C4-2B (cell line): ENCODE data around the gene HSPG2.
"Not testable (repeated sequence)": the region's sequence is repeated elsewhere in the genome, so short reads cannot be mapped to it uniquely, and the experiment has no call there.

ENCODE experiments used
- H3K27ac ChIP-seq: fragments of 450-650 bp; 2 replicates; pipeline ENCODE4 v1.5.1; 2017
- ZFX ChIP-seq: fragments of 450-650 bp; IDR thresholded peaks from 2 replicates; pipeline ENCODE4 v1.6.1; 2017
- TF ChIP-seq, protein P1 (sequence below): fragments of 450-650 bp; conservative IDR thresholded peaks from 2 replicates; pipeline ENCODE4 v1.5.1; 2017; ENCODE audit warnings: mild to moderate bottlenecking

HSPG2 gene

DNA sequence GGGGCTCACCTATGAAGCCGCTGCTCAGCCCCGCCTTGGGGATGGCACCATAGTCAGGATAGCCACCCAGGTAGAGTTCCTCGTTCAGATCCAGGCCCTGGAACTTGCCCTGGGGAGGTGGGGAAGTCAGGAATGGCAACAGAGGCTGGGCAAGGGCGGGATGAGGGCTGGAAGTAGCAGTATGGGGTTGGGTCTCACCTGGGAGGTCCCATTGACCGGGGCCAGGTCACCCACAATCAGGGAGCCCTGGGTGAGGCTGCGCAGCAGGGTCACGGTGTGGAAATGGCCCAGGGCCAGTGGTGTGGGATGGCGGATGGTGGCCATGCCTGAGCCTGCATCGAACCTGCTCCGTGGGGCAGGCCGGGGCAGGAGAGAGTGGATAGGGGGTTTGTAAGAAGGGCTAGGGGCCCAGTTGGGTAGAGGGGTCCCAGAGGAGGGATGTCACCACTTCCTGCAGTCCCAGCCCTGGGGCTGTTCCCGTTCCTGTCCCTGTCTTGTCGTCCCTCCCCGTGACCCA lies 105.6 kb downstream of the HSPG2 start:
- TF ChIP-seq ZFX = no peak
- TF ChIP-seq, protein P1, sequence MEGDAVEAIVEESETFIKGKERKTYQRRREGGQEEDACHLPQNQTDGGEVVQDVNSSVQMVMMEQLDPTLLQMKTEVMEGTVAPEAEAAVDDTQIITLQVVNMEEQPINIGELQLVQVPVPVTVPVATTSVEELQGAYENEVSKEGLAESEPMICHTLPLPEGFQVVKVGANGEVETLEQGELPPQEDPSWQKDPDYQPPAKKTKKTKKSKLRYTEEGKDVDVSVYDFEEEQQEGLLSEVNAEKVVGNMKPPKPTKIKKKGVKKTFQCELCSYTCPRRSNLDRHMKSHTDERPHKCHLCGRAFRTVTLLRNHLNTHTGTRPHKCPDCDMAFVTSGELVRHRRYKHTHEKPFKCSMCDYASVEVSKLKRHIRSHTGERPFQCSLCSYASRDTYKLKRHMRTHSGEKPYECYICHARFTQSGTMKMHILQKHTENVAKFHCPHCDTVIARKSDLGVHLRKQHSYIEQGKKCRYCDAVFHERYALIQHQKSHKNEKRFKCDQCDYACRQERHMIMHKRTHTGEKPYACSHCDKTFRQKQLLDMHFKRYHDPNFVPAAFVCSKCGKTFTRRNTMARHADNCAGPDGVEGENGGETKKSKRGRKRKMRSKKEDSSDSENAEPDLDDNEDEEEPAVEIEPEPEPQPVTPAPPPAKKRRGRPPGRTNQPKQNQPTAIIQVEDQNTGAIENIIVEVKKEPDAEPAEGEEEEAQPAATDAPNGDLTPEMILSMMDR = no peak
- H3K27ac ChIP-seq = no peak overlapping the region

DNA sequence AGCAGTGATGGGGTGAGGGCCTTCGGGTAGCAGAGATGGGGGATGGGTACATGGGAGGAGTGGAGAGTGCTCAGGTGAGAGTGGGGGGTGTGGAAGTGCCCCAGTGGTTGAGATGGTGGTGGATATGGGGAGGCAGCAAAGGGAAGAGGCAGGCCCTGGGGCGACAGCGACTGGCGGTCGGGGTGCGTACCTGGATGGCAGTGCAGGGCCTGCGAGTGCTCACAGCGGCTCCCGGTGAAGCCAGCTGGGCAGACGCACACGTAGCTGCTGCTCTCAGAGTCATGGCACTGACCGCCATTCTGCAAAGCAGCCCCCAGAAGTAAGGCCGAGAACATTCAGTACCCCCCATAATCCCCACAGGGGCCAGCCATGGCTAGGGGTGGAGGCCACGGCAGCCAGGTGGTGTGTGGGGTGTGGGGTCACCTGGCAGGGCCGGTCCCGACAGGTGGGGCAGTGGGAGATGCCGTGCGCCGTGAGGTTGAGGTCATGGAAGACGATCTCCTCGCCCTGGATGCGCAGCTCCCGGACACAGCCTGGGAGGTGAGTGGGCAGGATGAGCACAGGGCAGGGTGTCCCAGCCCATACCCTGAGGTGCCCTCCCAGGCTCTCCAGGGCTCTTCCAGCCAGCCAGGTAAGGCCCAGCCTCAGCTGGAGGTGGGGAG lies 106.2 kb downstream of the HSPG2 start:
- TF ChIP-seq ZFX = no peak
- TF ChIP-seq, protein P1 = no peak
- H3K27ac ChIP-seq = no peak overlapping the region

DNA sequence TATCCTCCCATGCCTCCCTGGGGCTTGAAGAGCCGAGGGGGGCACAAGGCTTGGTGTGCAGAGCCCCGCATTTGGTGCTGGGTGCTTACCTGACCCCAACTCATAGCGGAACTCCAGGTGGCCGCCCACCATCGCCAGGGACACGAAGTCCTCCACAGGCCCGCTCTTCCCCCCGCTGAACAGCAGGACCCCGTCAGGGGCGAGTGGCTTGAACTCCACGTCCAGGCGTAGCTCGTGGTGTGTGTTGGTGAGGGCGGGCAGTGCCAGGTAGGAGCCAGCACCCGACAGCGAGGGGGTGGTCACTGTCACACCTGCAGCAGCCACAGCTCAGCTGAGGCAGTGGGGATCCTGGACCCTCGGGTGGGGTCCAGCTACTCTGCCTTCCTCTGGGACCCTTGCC lies 107.8 kb downstream of the HSPG2 start:
- H3K27ac ChIP-seq = no peak overlapping the region
- no peak for TF ChIP-seq ZFX
- TF ChIP-seq, protein P1 = no peak

DNA sequence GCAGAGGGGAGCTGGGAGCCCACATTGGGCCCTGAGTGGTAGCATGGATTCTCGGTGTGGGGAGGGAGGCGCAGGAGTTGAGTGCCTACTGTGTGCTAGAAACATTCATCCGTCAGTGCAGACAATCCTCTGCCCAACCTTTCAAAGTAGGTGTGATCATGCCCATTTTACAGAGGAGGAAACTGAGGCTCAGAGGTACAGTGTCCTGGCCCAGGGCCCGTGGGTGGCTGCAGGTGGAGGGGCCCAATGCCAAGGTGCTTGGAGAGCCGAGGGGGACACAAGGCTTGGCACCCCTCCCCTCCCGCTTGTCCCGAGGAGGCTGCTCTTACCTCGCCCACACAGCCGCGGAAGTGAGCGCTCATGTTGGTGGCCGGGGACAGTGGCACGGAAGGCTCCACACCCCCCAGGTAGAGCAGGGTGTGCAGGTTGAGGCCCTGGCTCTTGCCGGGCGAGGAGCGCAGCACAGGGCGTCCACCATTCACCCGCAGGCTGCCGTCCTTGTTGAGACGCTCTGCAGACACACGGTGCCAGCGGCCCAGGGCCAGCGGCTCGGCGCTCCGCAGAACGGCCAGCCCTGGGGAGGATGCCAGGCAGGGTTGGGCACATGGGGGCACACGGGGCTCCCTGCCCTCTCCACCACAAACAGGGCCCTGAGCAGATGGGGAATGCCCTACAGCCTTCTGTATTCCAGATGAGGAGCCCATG lies 108.5 kb downstream of the HSPG2 start:
- no peak overlapping the region for H3K27ac ChIP-seq
- TF ChIP-seq, protein P1 = no peak
- TF ChIP-seq ZFX = no peak

DNA sequence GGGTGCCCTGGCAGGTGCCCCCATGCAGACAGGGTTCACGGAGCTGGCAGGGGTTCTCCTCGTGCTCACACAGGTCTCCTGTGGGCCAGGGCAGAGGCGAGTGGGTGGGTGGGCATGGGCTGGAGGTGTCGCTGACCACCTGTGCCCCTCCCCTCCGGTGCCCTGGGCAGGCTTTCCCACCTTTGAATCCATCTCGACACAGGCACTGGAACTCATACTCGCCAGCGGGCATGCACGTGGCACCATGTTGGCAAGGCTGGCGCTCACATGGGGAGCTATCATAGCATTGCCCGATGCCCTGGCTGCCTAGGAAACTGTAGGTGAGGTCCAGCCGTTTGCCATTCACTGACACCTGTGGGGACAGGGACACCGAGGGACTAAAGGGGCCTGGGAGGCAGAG lies 109.0 kb downstream of the HSPG2 start:
- no peak for TF ChIP-seq ZFX
- TF ChIP-seq, protein P1 = no peak
- no peak overlapping the region for H3K27ac ChIP-seq

DNA sequence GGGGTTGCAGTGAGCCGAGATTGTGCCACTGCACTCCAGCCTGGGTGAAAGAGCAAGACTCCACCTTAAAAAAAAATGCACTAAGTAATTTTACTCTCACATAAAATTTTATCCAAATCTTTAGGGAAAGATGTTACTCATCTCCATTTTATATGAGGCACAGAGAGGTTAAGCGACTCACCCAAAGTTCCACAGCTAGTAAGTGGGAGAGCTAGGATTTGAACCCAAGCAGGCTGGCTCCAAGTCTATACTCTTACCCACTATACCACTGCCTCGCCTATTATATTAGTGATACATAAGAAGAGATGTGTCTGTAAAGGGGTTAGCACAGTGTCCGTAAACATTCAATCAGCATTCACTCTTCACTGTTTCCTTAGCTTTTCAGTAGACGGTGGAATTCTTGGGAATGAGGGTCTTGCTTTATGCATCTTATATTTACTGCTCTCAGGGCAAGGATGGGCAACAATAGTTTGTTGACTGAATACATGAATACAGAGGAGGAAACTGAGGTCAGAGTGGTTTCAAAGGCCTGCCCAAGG lies 109.9 kb downstream of the HSPG2 start:
- no peak overlapping the region for H3K27ac ChIP-seq

DNA sequence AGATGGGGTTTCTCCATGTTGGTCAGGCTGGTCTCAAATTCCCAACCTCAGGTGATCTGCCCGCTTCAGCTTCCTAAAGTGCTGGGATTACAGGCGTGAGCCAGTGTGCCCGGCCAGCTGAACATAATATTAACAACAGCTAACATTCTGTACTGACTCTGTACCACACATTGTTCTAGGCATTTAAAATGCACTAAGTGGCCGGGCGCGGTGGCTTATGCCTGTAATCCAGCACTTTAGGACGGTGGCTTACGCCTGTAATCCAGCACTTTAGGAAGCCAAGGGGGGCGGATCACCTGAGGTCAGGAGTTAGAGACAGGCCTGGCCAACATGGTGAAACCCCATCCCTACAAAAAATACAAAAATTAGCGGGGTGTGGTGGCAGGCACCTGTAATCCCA lies 110.4 kb downstream of the HSPG2 start:
- not testable (repeated sequence) for H3K27ac ChIP-seq

More for the DNA sequence above, 109.9 kb downstream of the HSPG2 start:
- TF ChIP-seq, protein P1 = no peak
- no peak for TF ChIP-seq ZFX
